Stimulated activated CD4-positive, alpha-beta T cell treated with anti-CD3 and anti-CD28 coated beads, Interleukin-1b, Interleukin-23, amount 100 ng/mL, for 48 hours (primary cell): Measurements from ENCODE around the gene AIFM3.

Experiments
- DNase-seq: peaks from one replicate; pipeline ENCODE4 v3.0.0-alpha.2; 2020

The AIFM3 gene

GRCh38 chr22:20976291-20976877, 9.3 kb downstream of the AIFM3 start:
- no peak for DNase-seq

GRCh38 chr22:20977019-20977418, 10.0 kb downstream of the AIFM3 start:
- no peak for DNase-seq

- DNase-seq: no peak
Observed at GRCh38 chr22:20977516-20978170, 10.6 kb downstream of the AIFM3 start.

GRCh38 chr22:20978419-20978818, 11.4 kb downstream of the AIFM3 start:
- DNase-seq: no peak

GRCh38 chr22:20979243-20979809, 12.3 kb downstream of the AIFM3 start:
- peak; percentile 84 for DNase-seq

GRCh38 chr22:20979940-20980453, 12.9 kb downstream of the AIFM3 start:
- no peak for DNase-seq

GRCh38 chr22:20980523-20980922, 13.5 kb downstream of the AIFM3 start:
- DNase-seq: no peak

- DNase-seq: no peak
Observed at GRCh38 chr22:20980938-20981722, 14.1 kb downstream of the AIFM3 start.

GRCh38 chr22:20981787-20982562, 14.9 kb downstream of the AIFM3 start, which contains the start of gene LZTR1:
Gene LZTR1 (plus strand): TSS chr22:20982297. CDS start chr22:20982372, 75 bp downstream.
- peak; percentile 65 for DNase-seq

- no peak for DNase-seq
Observed at GRCh38 chr22:20982563-20982882, 15.5 kb downstream of the AIFM3 start.

- no peak for DNase-seq
Observed at GRCh38 chr22:20983081-20983771, 16.2 kb downstream of the AIFM3 start.

- DNase-seq: no peak
Observed at GRCh38 chr22:20985720-20986119, 18.7 kb downstream of the AIFM3 start.

GRCh38 chr22:20986365-20986764, 19.3 kb downstream of the AIFM3 start:
- no peak for DNase-seq

GRCh38 chr22:20987375-20987774, 20.3 kb downstream of the AIFM3 start:
- no peak for DNase-seq

GRCh38 chr22:20988573-20989322, 21.7 kb downstream of the AIFM3 start:
- no peak for DNase-seq

- no peak for DNase-seq
Observed at GRCh38 chr22:20989323-20990138, 22.5 kb downstream of the AIFM3 start.

- no peak for DNase-seq
Observed at GRCh38 chr22:20990184-20991180, 23.4 kb downstream of the AIFM3 start.

- no peak for DNase-seq
Observed at GRCh38 chr22:20991252-20992055, 24.4 kb downstream of the AIFM3 start.
